IPS-20b (cell line): ENCODE data around the gene ARRDC2.
"Not testable (repeated sequence)": the region's sequence is repeated elsewhere in the genome, so short reads cannot be mapped to it uniquely, and the experiment has no call there.

Experiments used
- H3K27ac ChIP-seq: one replicate; pipeline ENCODE4 v1.5.1; 2013; ENCODE audit warnings: low read length
- H3K27me3 ChIP-seq: 2 replicates; pipeline ENCODE4 v1.6.1; 2013; ENCODE audit warnings: mild to moderate bottlenecking, low read length, inconsistent platforms; ENCODE audit not compliant: insufficient read depth
- H3K36me3 ChIP-seq: 2 replicates; pipeline ENCODE4 v1.6.1; 2013; ENCODE audit warnings: low read depth, mild to moderate bottlenecking, inconsistent platforms, low read length, moderate library complexity; ENCODE audit not compliant: insufficient read depth
- H3K4me1 ChIP-seq: 2 replicates; pipeline ENCODE4 v1.6.1; 2013; ENCODE audit warnings: mild to moderate bottlenecking, control low read depth, inconsistent platforms, low read length, moderate library complexity; ENCODE audit not compliant: insufficient read depth
- H3K4me3 ChIP-seq: 2 replicates; pipeline ENCODE4 v1.5.1; 2013; ENCODE audit warnings: mild to moderate bottlenecking, low read length, inconsistent platforms
- H3K9ac ChIP-seq: 2 replicates; pipeline ENCODE4 v1.6.1; 2013; ENCODE audit warnings: low read depth, mild to moderate bottlenecking, inconsistent platforms, low read length, moderate library complexity
- H3K9me3 ChIP-seq: 2 replicates; pipeline ENCODE4 v1.6.1; 2013; ENCODE audit warnings: mild to moderate bottlenecking, low read depth, low read length, inconsistent platforms; ENCODE audit not compliant: insufficient read depth

ARRDC2 gene

GRCh38 chr19:17997969-17998826 lies 9.8 kb upstream of the ARRDC2 start:
- H3K4me3 ChIP-seq = no peak overlapping the region

GRCh38 chr19:17998827-17999150 lies 9.2 kb upstream of the ARRDC2 start:
- no peaks in the 10 kb centered on the region for H3K9me3 ChIP-seq
- peaks cover 32% of the 10 kb centered on the region for H3K27me3 ChIP-seq
- no peaks in the 10 kb centered on the region for H3K4me1 ChIP-seq
- H3K27ac ChIP-seq = no peak overlapping the region
- H3K4me3 ChIP-seq = no peak overlapping the region
- H3K9ac ChIP-seq = no peak overlapping the region
- no peaks in the 10 kb centered on the region for H3K36me3 ChIP-seq

More at GRCh38 chr19:17997969-17998826, 9.8 kb upstream of the ARRDC2 start:
- Histone ChIP-seq H3K36me3 (no peaks in the 10 kb centered on the region), H3K9me3 (no peaks in the 10 kb centered on the region), H3K27me3 (peaks cover 32% of the 10 kb centered on the region), H3K27ac (no peak overlapping the region), H3K4me1 (no peaks in the 10 kb centered on the region), H3K9ac (no peak overlapping the region)

- Histone ChIP-seq H3K27me3 (peaks cover 32% of the 10 kb centered on the region), H3K4me1 (no peaks in the 10 kb centered on the region), H3K9me3 (no peaks in the 10 kb centered on the region), H3K4me3 (no peak overlapping the region), H3K9ac (no peak overlapping the region), H3K36me3 (no peaks in the 10 kb centered on the region), H3K27ac (no peak overlapping the region)
Observed at GRCh38 chr19:17999684-18000479, 8.1 kb upstream of the ARRDC2 start.

GRCh38 chr19:18000480-18000914 lies 7.5 kb upstream of the ARRDC2 start:
- no peak overlapping the region for H3K27ac ChIP-seq
- H3K9me3 ChIP-seq = no peaks in the 10 kb centered on the region
- H3K4me3 ChIP-seq = peak overlapping the region; percentile 52; the same call in 1 of the 2 replicates
- no peaks in the 10 kb centered on the region for H3K4me1 ChIP-seq
- no peak overlapping the region for H3K9ac ChIP-seq
- peaks cover 32% of the 10 kb centered on the region for H3K27me3 ChIP-seq
- no peaks in the 10 kb centered on the region for H3K36me3 ChIP-seq

DNA sequence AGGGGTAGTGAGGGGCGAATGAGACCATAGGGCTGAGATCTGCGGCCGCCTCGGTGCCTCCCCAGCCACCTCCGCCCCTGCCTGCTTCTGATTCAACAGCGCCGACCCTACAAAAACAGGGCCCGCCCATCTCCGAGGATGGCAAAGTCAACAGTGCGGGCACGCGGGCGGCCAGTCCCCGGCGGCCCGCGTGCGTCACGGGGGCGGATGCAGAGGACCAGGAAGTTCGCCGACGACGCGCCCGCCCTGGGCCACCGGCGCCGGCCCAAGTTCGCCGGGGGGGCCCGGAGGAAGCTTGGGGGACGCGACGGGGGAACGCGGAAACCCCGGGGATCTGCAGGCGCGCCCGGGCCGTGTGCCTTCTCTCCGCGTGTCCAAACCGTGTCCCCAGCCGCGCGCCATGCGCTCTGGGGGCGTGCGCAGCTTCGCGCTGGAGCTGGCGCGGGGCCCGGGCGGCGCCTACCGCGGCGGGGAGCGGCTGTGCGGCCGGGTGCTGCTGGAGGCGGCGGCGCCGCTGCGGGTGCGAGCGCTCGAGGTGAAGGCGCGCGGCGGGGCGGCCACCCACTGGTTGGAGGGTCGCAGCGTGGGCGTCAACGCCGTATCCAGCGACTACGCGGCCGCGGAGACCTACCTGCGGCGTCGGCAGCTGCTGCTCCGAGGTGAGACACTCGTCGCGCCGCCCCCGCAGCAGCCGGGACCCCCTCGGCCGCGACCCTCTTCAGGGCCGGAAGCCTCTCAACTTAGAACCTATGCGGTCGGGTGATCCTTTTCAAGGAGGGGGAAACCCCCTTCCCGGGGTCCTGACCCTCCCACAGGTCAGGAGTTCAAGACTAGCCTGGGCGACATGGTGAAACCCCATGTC lies 6.8 kb upstream of the ARRDC2 start:
- H3K4me1 ChIP-seq = no peaks in the 10 kb centered on the region
- H3K9ac ChIP-seq = no peak overlapping the region
- H3K9me3 ChIP-seq = no peaks in the 10 kb centered on the region
- H3K27me3 ChIP-seq = peaks cover 32% of the 10 kb centered on the region
- no peaks in the 10 kb centered on the region for H3K36me3 ChIP-seq
- H3K27ac ChIP-seq = no peak overlapping the region
- H3K4me3 ChIP-seq = peak overlapping the region; percentile 52

- no peaks in the 10 kb centered on the region for H3K36me3 ChIP-seq
- peaks cover 32% of the 10 kb centered on the region for H3K27me3 ChIP-seq
- no peak overlapping the region for H3K9ac ChIP-seq
- H3K27ac ChIP-seq = no peak overlapping the region
- H3K4me1 ChIP-seq = no peaks in the 10 kb centered on the region
- H3K9me3 ChIP-seq = no peaks in the 10 kb centered on the region
- H3K4me3 ChIP-seq = peak overlapping the region; percentile 52
Observed at GRCh38 chr19:18001777-18002345, 6.1 kb upstream of the ARRDC2 start.

DNA sequence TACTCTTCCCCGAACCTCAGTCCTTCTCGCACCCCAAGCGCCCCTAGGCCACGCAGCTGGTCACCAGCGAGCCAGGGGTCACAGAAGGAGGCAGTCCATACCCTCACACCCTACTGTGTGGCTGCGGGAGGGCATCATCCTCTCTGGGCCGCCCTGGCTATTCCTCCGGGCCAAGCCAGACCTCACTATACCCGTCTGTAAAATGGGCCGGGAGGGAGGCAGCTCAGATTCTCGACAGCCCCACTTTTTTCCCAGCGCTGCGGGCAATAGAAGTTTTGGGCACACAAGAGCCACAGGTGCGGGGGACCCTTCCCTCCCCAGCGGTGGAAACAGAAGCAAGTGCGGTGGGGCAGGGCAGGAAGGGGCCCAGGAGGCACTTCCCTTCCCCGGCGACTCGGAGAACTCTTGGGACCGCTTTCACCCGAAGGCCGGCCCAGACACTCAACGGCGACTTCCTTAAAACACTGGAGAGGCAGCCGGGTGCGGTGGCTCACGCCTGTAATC lies 5.6 kb upstream of the ARRDC2 start:
- Histone ChIP-seq H3K27ac (no peak overlapping the region), H3K36me3 (no peaks in the 10 kb centered on the region), H3K4me3 (no peak overlapping the region), H3K9me3 (no peaks in the 10 kb centered on the region), H3K9ac (no peak overlapping the region), H3K4me1 (no peaks in the 10 kb centered on the region; the same call in 1 of the 2 replicates), H3K27me3 (peaks cover 36% of the 10 kb centered on the region)

DNA sequence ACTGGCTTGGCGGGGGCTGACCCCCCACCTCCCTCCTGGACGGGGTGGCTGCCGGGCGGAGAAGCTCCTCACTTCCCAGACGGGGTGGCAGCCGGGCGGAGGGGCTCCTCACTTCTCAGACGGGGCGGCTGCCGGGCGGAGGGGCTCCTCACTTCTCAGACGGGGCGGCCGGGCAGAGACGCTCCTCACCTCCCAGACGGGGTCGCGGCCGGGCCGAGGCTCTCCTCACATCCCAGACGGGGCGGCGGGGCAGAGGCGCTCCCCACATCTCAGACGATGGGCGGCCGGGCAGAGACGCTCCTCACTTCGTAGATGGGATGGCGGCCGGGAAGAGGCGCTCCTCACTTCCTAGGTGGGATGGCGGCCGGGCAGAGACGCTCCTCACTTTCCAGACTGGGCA lies 2.2 kb upstream of the ARRDC2 start:
- not testable (repeated sequence) for H3K9me3 ChIP-seq, H3K9ac ChIP-seq, H3K4me1 ChIP-seq, H3K27ac ChIP-seq, H3K4me3 ChIP-seq, H3K36me3 ChIP-seq
- peaks cover 26% of the 10 kb centered on the region for H3K27me3 ChIP-seq

GRCh38 chr19:18007044-18007916 lies 690 bp upstream of the ARRDC2 start:
- H3K4me3 ChIP-seq = peak overlapping the region; percentile 75
- H3K27ac ChIP-seq = no peak overlapping the region
- no peaks in the 10 kb centered on the region; the same call in 1 of the 2 replicates for H3K4me1 ChIP-seq
- no peak overlapping the region; the same call in 1 of the 2 replicates for H3K9ac ChIP-seq
- peaks cover 12% of the 10 kb centered on the region for H3K27me3 ChIP-seq
- H3K36me3 ChIP-seq = no peaks in the 10 kb centered on the region
- no peaks in the 10 kb centered on the region for H3K9me3 ChIP-seq

DNA sequence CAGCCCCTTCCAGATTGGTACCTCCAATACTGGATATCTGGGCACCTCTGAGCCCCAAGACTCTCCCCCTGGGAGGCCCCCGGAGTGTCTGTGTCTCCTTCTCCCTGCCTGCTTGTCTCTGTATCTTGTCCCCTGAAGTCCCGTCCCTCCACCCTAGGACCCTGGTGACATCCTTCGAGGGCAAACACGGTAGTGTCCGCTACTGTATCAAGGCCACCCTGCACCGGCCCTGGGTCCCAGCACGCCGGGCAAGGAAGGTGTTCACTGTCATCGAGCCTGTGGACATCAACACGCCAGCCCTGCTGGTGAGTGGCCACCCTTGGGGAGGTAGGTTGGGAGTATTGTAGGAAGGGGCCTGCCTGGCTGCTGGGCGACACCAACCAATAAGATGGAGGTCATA lies 844 bp downstream of the ARRDC2 start:
- H3K4me3 ChIP-seq = no peak overlapping the region
- H3K36me3 ChIP-seq = no peaks in the 10 kb centered on the region; the same call in 1 of the 2 replicates
- no peak overlapping the region for H3K27ac ChIP-seq
- H3K27me3 ChIP-seq = peaks cover 7% of the 10 kb centered on the region; the same call in 1 of the 2 replicates
- H3K9me3 ChIP-seq = no peaks in the 10 kb centered on the region
- H3K9ac ChIP-seq = no peak overlapping the region
- H3K4me1 ChIP-seq = no peaks in the 10 kb centered on the region; the same call in 1 of the 2 replicates
